GM19468 (cell line): ENCODE measurements around the gene TCP11L1.
"Not testable (repeated sequence)": the region's sequence is repeated elsewhere in the genome, so short reads cannot be mapped to it uniquely, and the experiment has no call there.

Source experiments
- ATAC-seq: cut with Tn5 transposase; IDR thresholded peaks from one replicate; pipeline ENCODE4 v1.9.1; 2021; ENCODE audit warnings: mild to moderate bottlenecking, moderate library complexity, moderate number of reproducible peaks; ENCODE audit not compliant: unreplicated experiment; ENCODE audit errors: extremely low read depth

Gene TCP11L1

GRCh38 chr11:33028537-33028914, 10.8 kb upstream of the TCP11L1 start:
- no peak for ATAC-seq

DNA sequence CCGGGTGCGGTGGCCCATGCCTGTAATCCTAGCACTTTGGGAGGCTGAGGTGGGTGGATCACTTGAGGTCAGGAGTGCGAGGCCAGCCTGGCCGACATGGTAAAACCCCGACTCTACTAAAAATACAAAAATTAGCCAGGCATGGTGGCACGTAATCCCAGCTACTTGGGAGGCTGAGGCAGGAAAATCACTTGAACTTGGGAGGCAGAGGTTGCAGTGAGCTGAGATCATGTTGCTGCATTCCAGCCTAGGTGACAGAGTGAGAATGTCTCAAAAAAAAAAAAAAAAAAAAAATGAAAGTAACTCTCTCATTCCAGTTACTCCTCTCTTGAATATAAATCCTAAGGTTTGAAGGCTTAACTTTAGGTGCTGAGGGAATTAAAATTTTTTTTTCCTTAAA, 10.2 kb upstream of the TCP11L1 start:
- ATAC-seq = not testable (repeated sequence)

DNA sequence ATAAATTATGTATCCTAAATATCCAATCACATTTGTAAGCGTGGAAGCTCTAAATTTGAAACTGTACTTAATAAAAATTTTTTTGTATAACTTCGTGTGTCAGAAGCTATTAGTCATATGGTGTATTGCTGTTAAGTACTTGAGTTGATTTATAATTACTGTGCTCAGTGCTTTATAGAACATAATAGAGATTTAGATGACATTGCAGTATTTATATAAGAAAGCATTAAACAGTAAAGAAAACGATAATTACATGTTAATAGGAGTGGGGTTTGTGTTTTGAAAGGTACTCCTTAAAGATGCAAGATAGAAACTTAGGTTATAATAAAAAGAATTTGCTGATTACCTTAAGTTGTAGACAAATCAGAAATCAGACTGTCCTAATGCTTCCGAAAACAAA, 5.9 kb upstream of the TCP11L1 start:
- ATAC-seq = no peak

DNA sequence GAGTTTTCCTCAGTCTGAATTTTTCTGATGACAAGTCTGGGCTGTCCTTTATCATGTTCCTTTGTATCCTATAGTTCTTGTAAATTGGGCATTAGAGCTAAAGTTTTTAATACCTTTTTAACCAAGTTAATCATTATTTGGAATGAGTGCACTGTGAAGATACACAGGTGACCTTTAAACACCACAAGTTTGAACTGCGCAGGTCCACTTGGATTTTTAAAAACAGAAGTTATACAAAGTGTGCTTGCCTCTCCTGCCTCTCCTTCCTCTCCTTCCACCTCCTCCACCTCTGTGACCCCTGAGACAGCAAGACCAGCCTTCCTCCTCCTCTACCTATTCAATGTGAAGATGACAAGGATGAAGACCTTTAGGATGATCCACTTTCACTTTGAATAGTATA, 4.4 kb upstream of the TCP11L1 start:
- no peak for ATAC-seq

DNA sequence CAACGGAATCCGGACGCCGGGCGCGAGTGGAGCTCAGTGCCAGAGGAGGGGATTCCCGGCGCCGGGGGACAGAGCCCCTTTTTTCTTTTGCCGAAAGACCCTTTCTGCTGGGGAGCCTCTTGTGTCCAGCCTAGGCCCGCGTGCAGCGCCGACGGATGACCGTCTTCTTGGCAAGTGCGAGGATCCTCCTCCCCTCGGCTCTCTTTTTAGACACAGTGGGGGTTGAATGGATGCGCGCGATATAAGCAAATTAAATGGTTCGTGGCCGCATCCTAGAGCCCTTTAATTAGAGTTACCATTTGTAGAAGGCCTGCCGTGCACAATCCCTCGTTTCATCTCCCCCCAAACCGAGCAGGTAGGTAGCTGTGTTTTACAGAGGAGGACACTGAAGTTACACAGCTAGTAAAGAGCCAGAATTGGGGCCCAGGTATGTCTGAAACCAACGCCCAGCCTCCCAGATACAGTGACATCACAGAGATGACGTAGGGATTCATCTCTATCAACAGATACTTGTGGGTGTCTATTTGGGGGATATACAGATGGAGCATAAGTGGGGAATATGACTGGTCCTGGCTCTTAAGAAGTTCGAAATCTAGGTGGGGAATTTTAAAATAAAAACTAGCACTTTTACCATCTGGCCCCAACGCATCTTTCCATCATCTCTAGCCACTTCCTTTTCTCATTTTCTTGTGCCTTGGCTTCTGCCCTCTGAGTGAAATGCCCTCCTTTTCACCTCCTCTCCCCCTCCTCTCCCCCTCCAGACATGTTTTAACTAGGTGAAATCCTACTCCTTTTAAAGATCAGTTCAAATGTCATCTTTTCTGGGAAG, 875 bp downstream of the TCP11L1 start:
- no peak for ATAC-seq

DNA sequence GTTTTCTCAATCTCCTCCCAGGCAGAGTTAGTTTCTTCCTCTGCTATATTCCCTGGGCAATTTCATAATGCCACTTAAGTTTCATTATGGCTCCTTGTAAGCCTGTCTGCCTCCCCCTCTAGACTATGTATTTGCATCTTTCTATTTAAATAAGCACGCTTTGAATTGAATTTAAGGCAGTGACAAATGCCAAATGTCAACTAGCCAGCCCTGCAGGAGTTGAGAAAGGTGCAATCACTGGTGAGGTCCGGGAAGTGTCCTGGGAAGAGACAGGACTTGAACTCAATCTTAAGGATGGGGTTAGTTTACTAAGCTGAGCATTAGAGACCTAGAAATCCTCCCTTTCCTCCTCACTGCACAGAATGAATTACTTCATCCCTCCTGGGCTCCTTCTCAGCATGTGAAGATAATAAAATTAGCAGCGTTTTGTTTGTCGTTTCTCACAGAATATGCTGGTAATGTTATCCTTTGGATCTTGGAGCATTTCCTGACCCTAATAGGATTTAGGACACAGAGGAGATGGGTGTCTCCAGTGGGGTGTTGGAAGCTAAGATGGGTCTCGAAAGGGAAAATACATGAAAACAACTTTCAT, 1.6 kb downstream of the TCP11L1 start:
- no peak for ATAC-seq

DNA sequence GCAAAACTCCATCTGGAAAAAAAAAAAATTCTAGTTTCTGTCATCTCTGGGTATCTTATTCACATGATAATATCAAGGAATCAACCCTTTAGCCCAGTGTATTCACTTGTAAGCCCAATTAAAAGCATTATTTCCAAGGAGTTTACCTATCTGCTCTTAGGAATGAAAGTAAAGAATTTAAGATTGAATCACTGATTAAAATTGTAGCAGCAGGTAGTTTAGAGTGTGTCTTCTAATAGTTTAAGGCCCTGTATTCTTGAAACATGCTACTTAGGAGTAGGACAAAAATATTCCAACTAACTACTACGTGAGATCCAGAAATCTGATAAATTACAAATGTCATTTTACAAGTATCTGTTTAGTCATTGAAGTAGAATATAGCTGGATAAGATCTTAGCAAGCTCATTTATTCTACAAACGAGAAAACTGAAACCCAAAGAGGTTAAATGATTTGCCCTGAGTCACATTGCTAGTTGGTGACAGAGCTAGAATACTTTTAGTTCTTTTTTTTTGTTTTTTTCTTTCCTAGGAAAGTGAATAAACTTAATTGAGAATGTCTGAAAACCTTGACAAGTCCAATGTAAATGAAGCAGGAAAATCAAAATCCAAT, 4.0 kb downstream of the TCP11L1 start:
- no peak for ATAC-seq

- ATAC-seq = no peak
Observed at GRCh38 chr11:33044285-33044756, 4.9 kb downstream of the TCP11L1 start.

- ATAC-seq = no peak
Observed at GRCh38 chr11:33045551-33046255, 6.3 kb downstream of the TCP11L1 start.

GRCh38 chr11:33048701-33049100, 9.3 kb downstream of the TCP11L1 start:
- not testable (repeated sequence) for ATAC-seq

GRCh38 chr11:33049565-33050408, 10.4 kb downstream of the TCP11L1 start:
- ATAC-seq = not testable (repeated sequence)

- ATAC-seq = no peak
Observed at GRCh38 chr11:33052231-33052630, 12.9 kb downstream of the TCP11L1 start.

DNA sequence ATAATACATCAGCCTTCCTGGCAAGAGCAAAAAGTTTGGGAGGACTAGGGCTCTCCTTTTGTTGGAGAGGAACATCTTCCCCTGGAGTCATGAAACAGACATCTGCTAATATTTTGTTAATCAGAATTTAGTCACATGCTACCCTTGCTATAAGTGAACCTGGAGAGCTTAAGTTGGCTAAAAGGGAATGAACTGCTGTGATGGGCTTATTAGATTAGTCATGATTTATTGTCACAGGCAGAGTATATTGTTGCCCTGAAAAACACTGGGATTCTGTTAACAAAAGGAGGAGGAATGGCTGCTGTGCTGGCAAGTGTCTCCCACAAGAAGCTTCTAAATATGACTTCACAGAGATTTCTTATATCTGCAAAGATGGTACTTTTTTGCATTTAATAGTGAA, 16.0 kb downstream of the TCP11L1 start:
- no peak for ATAC-seq

DNA sequence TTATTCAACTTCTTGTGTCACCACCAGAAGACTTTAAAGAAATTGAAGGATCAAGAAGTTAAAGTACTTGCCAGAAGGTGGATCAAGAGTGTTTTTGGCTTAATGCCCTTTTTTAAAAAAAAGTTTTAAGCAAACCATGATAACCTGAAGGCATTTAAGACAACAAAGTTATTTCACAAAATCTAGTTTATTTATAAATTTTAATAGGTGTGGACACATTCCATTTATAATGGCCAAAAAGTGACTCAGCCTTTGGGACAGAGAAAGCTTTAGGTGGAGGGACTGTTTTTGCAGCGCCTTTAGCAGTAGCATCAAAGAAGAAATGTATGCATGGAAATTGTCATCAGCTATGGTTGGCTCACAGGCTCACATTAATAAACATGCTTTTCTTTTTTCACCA, 17.9 kb downstream of the TCP11L1 start:
- no peak for ATAC-seq

DNA sequence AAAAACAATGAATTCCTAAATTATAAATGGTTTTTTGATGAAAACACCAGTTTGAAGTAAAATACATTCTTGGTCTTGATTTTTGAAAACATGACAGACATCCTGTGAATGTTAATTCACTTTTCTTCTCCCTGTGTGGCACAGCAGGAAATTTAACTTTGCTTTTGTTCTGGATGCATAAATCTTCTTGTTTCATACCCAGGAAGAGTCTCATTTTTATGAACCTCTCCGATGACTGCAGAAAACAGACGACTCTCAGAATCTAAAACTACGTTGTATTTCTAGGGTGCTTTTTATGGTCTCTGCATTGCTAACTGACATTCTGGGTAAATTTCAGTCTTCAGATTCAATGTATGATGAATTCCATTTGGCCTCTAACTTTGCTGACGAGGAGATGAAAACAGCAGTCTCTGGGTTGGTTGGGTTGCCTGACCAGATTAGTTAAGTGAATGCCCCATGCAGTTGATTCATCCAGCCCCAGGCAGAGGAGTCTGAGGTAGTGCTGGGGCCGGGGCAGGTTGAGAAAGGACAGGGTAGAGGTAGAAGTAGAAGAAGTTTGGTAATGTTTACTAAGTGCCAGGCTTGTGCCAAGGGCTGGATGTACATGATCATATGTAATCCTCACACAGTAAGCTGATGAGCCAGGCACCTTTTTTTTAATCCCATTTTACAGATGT, 20.1 kb downstream of the TCP11L1 start:
- ATAC-seq = no peak

GRCh38 chr11:33060271-33060670, 20.9 kb downstream of the TCP11L1 start:
- ATAC-seq = no peak

- ATAC-seq = no peak
Observed at GRCh38 chr11:33062137-33062536, 22.8 kb downstream of the TCP11L1 start.

DNA sequence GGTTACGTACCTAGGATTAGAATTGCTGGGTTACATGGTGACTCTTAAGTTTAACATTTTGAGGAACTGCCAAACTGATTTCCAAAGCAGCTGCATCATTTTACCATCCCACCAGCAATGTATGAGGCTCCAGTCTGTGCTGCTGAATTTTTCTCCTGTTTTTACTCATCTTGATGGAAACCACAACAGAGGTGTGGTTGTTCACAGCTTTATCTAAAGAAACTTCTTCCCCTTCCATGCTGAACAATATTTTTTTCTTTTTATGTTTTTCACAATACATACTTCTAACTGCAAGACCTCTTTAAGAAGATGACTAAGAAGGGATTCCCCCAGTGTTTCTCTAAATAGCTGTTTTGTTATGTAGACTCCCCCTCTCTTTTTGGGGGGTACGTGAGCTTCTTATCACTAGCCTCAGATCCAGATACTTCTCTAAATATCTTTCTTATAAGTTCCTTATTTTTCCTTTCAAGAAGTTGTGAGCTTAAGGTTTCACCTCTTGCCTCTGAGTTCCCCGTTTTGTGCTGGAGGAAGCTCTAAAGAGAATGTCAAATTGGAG, 24.0 kb downstream of the TCP11L1 start:
- no peak for ATAC-seq
